HEK293T (cell line): Measurements from ENCODE around the gene LRMDA.
A peak's percentile ranks its signal among the peaks of the same experiment; 100 is the strongest.

Experiments used
- CTCF ChIA-PET: fragments of 350-600 bp; formaldehyde crosslinking; extraction: SDS; loops from one replicate; lab custom pipeline; 2021; ENCODE audit warnings: antibody characterized with exemption, inconsistent platforms; lab: Yijun Ruan, JAX
- POLR2A ChIA-PET: fragments of 350-600 bp; formaldehyde crosslinking; extraction: SDS; loops from one replicate; lab custom pipeline; 2020; ENCODE audit warnings: antibody characterized with exemption, inconsistent platforms; lab: Yijun Ruan, JAX
- DNase-seq: peaks from one replicate; pipeline ENCODE4 v3.0.0; 2012; ENCODE audit warnings: mixed read lengths; ENCODE audit errors: extremely low spot score
- ARNT ChIP-seq: fragments of 450-650 bp; IDR thresholded peaks from 2 replicates; pipeline ENCODE4 v1.6.1; 2017; ENCODE audit warnings: mild to moderate bottlenecking
- BHLHE40 ChIP-seq: fragments of 450-650 bp; IDR thresholded peaks from 2 replicates; pipeline ENCODE4 v1.6.1; 2016; ENCODE audit warnings: mild to moderate bottlenecking, moderate library complexity, borderline replicate concordance
- CTBP1 ChIP-seq: fragments of 450-650 bp; IDR thresholded peaks from 2 replicates; pipeline ENCODE4 v1.6.1; 2016; ENCODE audit warnings: borderline replicate concordance
- ELF4 ChIP-seq: fragments of 450-650 bp; IDR thresholded peaks from 2 replicates; pipeline ENCODE4 v1.6.1; 2017; ENCODE audit warnings: antibody characterized with exemption
- FOXA1 ChIP-seq: fragments of 450-650 bp; IDR thresholded peaks from 2 replicates; pipeline ENCODE4 v1.6.1; 2016; ENCODE audit warnings: mild to moderate bottlenecking
- FOXK2 ChIP-seq: fragments of 450-650 bp; IDR thresholded peaks from 2 replicates; pipeline ENCODE4 v1.6.1; 2016; ENCODE audit warnings: mild to moderate bottlenecking
- FOXM1 ChIP-seq: fragments of 450-650 bp; IDR thresholded peaks from 2 replicates; pipeline ENCODE4 v1.6.1; 2017; ENCODE audit warnings: mild to moderate bottlenecking, borderline replicate concordance
- HDGF ChIP-seq: fragments of 450-650 bp; IDR thresholded peaks from 2 replicates; pipeline ENCODE4 v1.6.1; 2017; ENCODE audit warnings: antibody characterized with exemption, borderline replicate concordance
- L3MBTL2 ChIP-seq: fragments of 450-650 bp; conservative IDR thresholded peaks from 2 replicates; pipeline ENCODE4 v1.6.1; 2016; ENCODE audit warnings: mild to moderate bottlenecking
- LEF1 ChIP-seq: fragments of 450-650 bp; IDR thresholded peaks from 2 replicates; pipeline ENCODE4 v1.6.1; 2017; ENCODE audit warnings: mild to moderate bottlenecking, borderline replicate concordance
- NFRKB ChIP-seq: fragments of 450-650 bp; IDR thresholded peaks from 2 replicates; pipeline ENCODE4 v1.6.1; 2016; ENCODE audit warnings: mild to moderate bottlenecking, moderate library complexity
- PKNOX1 ChIP-seq: fragments of 450-650 bp; IDR thresholded peaks from 2 replicates; pipeline ENCODE4 v1.6.1; 2016
- SP1 ChIP-seq: fragments of 450-650 bp; IDR thresholded peaks from 2 replicates; pipeline ENCODE4 v1.6.1; 2017
- SUZ12 ChIP-seq: fragments of 450-650 bp; IDR thresholded peaks from 2 replicates; pipeline ENCODE4 v1.6.1; 2016; ENCODE audit warnings: mild to moderate bottlenecking
- TARDBP ChIP-seq: fragments of 450-650 bp; IDR thresholded peaks from 2 replicates; pipeline ENCODE4 v1.6.1; 2016
- ZNF384 ChIP-seq: fragments of 450-650 bp; IDR thresholded peaks from 2 replicates; pipeline ENCODE4 v1.6.1; 2016

LRMDA gene

GRCh38 chr10:75403144-75403938, 28.1 kb upstream of the LRMDA start:
- ChIA-PET POLR2A (interaction anchor here (0.6 to 12.0 kb wide), 17 partner anchors 8 to 879 kb away, joined by 3 to 178 read pairs (median 4); no protein-coding TSS in a partner anchor), CTCF (interaction anchor here (0.6 to 1.1 kb wide), 2 partner anchors 189 to 215 kb away, joined by 3 to 5 read pairs; no protein-coding TSS in a partner anchor)
- DNase-seq, result no peak
- TF ChIP-seq ZNF384 (no peak), BHLHE40 (no peak), PKNOX1 (peak; percentile 85), HDGF (0 out of 2 replicates have a peak, but pooled peaks have one; percentile 24), ARNT (peak; percentile 89), SP1 (no peak), CTBP1 (peak; percentile 52)

GRCh38 chr10:75403939-75404814, 27.2 kb upstream of the LRMDA start:
- CTCF ChIA-PET, result interaction anchor here (0.6 to 1.1 kb wide), 2 partner anchors 188 to 214 kb away, joined by 3 to 5 read pairs; no protein-coding TSS in a partner anchor
- POLR2A ChIA-PET, result interaction anchor here (0.6 to 12.0 kb wide), 22 partner anchors 8 to 900 kb away, joined by 3 to 178 read pairs (median 4); no protein-coding TSS in a partner anchor
- TF ChIP-seq CTBP1 (peak; percentile 12; the same call in 1 of the 2 replicates), ZNF384 (no peak), BHLHE40 (no peak), PKNOX1 (no peak), L3MBTL2 (peak; percentile 44; the same call in 1 of the 2 replicates), LEF1 (no peak), NFRKB (no peak), SP1 (no peak), ARNT (no peak)
- no peak for DNase-seq

- no peak for DNase-seq
- CTCF ChIA-PET, result no interaction called here
- POLR2A ChIA-PET, result interaction anchor here (0.7 to 5.0 kb wide), 16 partner anchors 9 to 899 kb away, joined by 3 to 21 read pairs (median 4); no protein-coding TSS in a partner anchor
- TF ChIP-seq FOXK2, result no peak
- TF ChIP-seq PKNOX1, result peak; percentile 98
- TF ChIP-seq CTBP1, result peak; percentile 100
- TF ChIP-seq FOXM1, result peak; percentile 97
- TF ChIP-seq L3MBTL2, result peak; percentile 63; the same call in 1 of the 2 replicates
- peak; percentile 88 for TF ChIP-seq ARNT
- TF ChIP-seq SUZ12, result no peak
- TF ChIP-seq SP1, result no peak
- no peak for TF ChIP-seq HDGF
- no peak for TF ChIP-seq ZNF384
- no peak for TF ChIP-seq FOXA1
- TF ChIP-seq TARDBP, result peak; percentile 82
- TF ChIP-seq NFRKB, result no peak
- no peak for TF ChIP-seq BHLHE40
- TF ChIP-seq ELF4, result no peak
- TF ChIP-seq LEF1, result peak; percentile 100
Measured at GRCh38 chr10:75404815-75405597, 26.4 kb upstream of the LRMDA start.

- TF ChIP-seq FOXM1, result no peak
- TF ChIP-seq TARDBP, result no peak
- TF ChIP-seq ZNF384, result no peak
- no peak for TF ChIP-seq ELF4
- TF ChIP-seq BHLHE40, result no peak
- TF ChIP-seq LEF1, result no peak
- no peak for TF ChIP-seq ARNT
- TF ChIP-seq HDGF, result no peak
- no peak for TF ChIP-seq NFRKB
- ChIA-PET POLR2A (interaction anchor here (0.7 to 5.0 kb wide), 15 partner anchors 10 to 898 kb away, joined by 3 to 21 read pairs (median 3); no protein-coding TSS in a partner anchor), CTCF (no interaction called here)
- no peak for DNase-seq
Measured at GRCh38 chr10:75405598-75406461, 25.6 kb upstream of the LRMDA start.
